IPS-15b (cell line): ENCODE data around the gene SIRT7.
A peak's percentile ranks its signal among the peaks of the same experiment; 100 is the strongest.

Experiments used
- H3K27me3 ChIP-seq: one replicate; pipeline ENCODE4 v1.6.1; 2013; ENCODE audit warnings: low read length; ENCODE audit not compliant: control insufficient read depth, insufficient read depth
- H3K36me3 ChIP-seq: one replicate; pipeline ENCODE4 v1.6.1; 2013; ENCODE audit warnings: low read length; ENCODE audit not compliant: control insufficient read depth, insufficient read depth
- H3K4me1 ChIP-seq: one replicate; pipeline ENCODE4 v1.6.1; 2013; ENCODE audit warnings: mild to moderate bottlenecking, low read length; ENCODE audit not compliant: control insufficient read depth, insufficient read depth
- H3K4me3 ChIP-seq: one replicate; pipeline ENCODE4 v1.5.1; 2013; ENCODE audit warnings: low read depth, low read length
- H3K9ac ChIP-seq: one replicate; pipeline ENCODE4 v1.6.1; 2013; ENCODE audit warnings: low read depth, mild to moderate bottlenecking, low read length
- H3K9me3 ChIP-seq: one replicate; pipeline ENCODE4 v1.6.1; 2013; ENCODE audit warnings: mild to moderate bottlenecking, low read length; ENCODE audit not compliant: control insufficient read depth, insufficient read depth

Gene SIRT7

GRCh38 chr17:81927653-81928543 is 9.9 kb upstream of the SIRT7 start, which contains the start of gene MAFG:
MAFG (minus strand) TSS chr17:81927735; CDS start chr17:81923185, 4,550 bp downstream.
- Histone ChIP-seq H3K4me1 (peaks cover 11% of the 10 kb centered on the region), H3K9ac (peak within 1 kb of the TSS; percentile 73), H3K4me3 (peak within 1 kb of the TSS; percentile 72), H3K9me3 (no peaks in the 10 kb centered on the region), H3K27me3 (peaks cover 3% of the 10 kb centered on the region), H3K36me3 (peaks cover 1% of the 10 kb centered on the region)

- Histone ChIP-seq H3K4me1 (peaks cover 11% of the 10 kb centered on the region), H3K9me3 (no peaks in the 10 kb centered on the region), H3K4me3 (peak overlapping the region; percentile 68), H3K9ac (peak overlapping the region; percentile 73), H3K27me3 (peaks cover 3% of the 10 kb centered on the region), H3K36me3 (peaks cover 7% of the 10 kb centered on the region)
Observed at GRCh38 chr17:81927152-81927652, 9.2 kb upstream of the SIRT7 start.

- H3K4me3 ChIP-seq: peak overlapping the region; percentile 68
- peak overlapping the region; percentile 73 for H3K9ac ChIP-seq
- H3K9me3 ChIP-seq: no peaks in the 10 kb centered on the region
- peaks cover 11% of the 10 kb centered on the region for H3K4me1 ChIP-seq
- H3K27me3 ChIP-seq: peaks cover 3% of the 10 kb centered on the region
- peaks cover 13% of the 10 kb centered on the region for H3K36me3 ChIP-seq
Observed at GRCh38 chr17:81926451-81927151, 8.6 kb upstream of the SIRT7 start.

GRCh38 chr17:81925860-81926450 is 8.0 kb upstream of the SIRT7 start:
- Histone ChIP-seq H3K36me3 (peaks cover 18% of the 10 kb centered on the region), H3K27me3 (peaks cover 3% of the 10 kb centered on the region), H3K4me1 (peaks cover 11% of the 10 kb centered on the region), H3K4me3 (peak overlapping the region; percentile 68), H3K9me3 (no peaks in the 10 kb centered on the region), H3K9ac (peak overlapping the region; percentile 73)

GRCh38 chr17:81924557-81925532 is 6.9 kb upstream of the SIRT7 start:
- Histone ChIP-seq H3K9ac (peak overlapping the region; percentile 54), H3K27me3 (peaks cover 3% of the 10 kb centered on the region), H3K9me3 (no peaks in the 10 kb centered on the region), H3K4me3 (peak overlapping the region; percentile 35), H3K4me1 (peaks cover 11% of the 10 kb centered on the region), H3K36me3 (peaks cover 24% of the 10 kb centered on the region)

GRCh38 chr17:81923302-81924260 is 5.6 kb upstream of the SIRT7 start:
- H3K4me3 ChIP-seq: peak overlapping the region; percentile 35
- H3K36me3 ChIP-seq: peaks cover 32% of the 10 kb centered on the region
- H3K4me1 ChIP-seq: peaks cover 11% of the 10 kb centered on the region
- no peaks in the 10 kb centered on the region for H3K9me3 ChIP-seq
- H3K9ac ChIP-seq: peak overlapping the region; percentile 54
- H3K27me3 ChIP-seq: no peaks in the 10 kb centered on the region

- no peak overlapping the region for H3K4me3 ChIP-seq
Observed at GRCh38 chr17:81922566-81923301, 4.8 kb upstream of the SIRT7 start.

GRCh38 chr17:81921996-81922565 is 4.1 kb upstream of the SIRT7 start:
- Histone ChIP-seq H3K36me3 (peaks cover 32% of the 10 kb centered on the region), H3K9ac (no peak overlapping the region), H3K4me1 (peaks cover 14% of the 10 kb centered on the region), H3K4me3 (no peak overlapping the region), H3K9me3 (no peaks in the 10 kb centered on the region), H3K27me3 (no peaks in the 10 kb centered on the region)

More at GRCh38 chr17:81922566-81923301, 4.8 kb upstream of the SIRT7 start:
- H3K9me3 ChIP-seq: no peaks in the 10 kb centered on the region
- H3K36me3 ChIP-seq: peaks cover 32% of the 10 kb centered on the region
- no peaks in the 10 kb centered on the region for H3K27me3 ChIP-seq
- no peak overlapping the region for H3K9ac ChIP-seq
- H3K4me1 ChIP-seq: peaks cover 11% of the 10 kb centered on the region

GRCh38 chr17:81921537-81921862 is 3.5 kb upstream of the SIRT7 start:
- H3K4me1 ChIP-seq: peaks cover 18% of the 10 kb centered on the region
- H3K27me3 ChIP-seq: no peaks in the 10 kb centered on the region
- H3K9ac ChIP-seq: no peak overlapping the region
- H3K4me3 ChIP-seq: no peak overlapping the region
- no peaks in the 10 kb centered on the region for H3K9me3 ChIP-seq
- peaks cover 32% of the 10 kb centered on the region for H3K36me3 ChIP-seq
